Vagina (tissue), 2 donors: ENCODE data around the gene TLNRD1.

ENCODE experiments used
- POLR2A ChIP-seq, 2 donors: fragments of 450-650 bp; IDR thresholded peaks; one replicate each; pipeline ENCODE4 v1.6.1; 2017; ENCODE audit warnings: antibody characterized with exemption in 2 of 2, mild to moderate bottlenecking in 2 of 2, moderate library complexity in 2 of 2
- TF ChIP-seq, protein P1 (sequence below), 3 experiments: fragments of 450-650 bp in 2 of 3; fragments of 200-600 bp in 1 of 3; sonication (generic) in 1 of 3; IDR thresholded peaks; one replicate each; pipeline ENCODE4 v1.5.1; 2017 to 2019; ENCODE audit warnings: antibody characterized with exemption in 3 of 3, mild to moderate bottlenecking in 2 of 3, moderate library complexity in 2 of 3

DNA sequence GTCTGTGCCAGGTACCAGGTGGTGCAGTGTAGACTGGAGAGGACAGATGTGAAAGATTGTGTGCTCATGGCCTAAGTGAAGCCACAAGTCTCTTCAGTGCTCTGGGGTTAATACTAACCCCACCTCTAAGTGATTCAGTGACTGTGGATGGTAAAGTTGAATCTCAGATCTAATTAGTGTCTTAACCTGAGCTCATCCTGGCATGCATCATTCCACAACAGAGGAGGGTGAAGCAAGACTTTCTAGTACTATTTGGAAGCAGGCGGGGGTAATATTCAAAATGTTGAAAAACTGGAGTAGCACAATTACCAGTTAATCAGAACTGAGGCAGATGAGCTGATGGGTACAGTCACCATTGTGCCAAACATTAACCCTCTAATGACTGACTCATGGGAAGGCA, 8.3 kb upstream of the TLNRD1 start:
- TF ChIP-seq POLR2A (IDR thresholded peaks at IDR 0.05): no peak
- TF ChIP-seq, protein P1, sequence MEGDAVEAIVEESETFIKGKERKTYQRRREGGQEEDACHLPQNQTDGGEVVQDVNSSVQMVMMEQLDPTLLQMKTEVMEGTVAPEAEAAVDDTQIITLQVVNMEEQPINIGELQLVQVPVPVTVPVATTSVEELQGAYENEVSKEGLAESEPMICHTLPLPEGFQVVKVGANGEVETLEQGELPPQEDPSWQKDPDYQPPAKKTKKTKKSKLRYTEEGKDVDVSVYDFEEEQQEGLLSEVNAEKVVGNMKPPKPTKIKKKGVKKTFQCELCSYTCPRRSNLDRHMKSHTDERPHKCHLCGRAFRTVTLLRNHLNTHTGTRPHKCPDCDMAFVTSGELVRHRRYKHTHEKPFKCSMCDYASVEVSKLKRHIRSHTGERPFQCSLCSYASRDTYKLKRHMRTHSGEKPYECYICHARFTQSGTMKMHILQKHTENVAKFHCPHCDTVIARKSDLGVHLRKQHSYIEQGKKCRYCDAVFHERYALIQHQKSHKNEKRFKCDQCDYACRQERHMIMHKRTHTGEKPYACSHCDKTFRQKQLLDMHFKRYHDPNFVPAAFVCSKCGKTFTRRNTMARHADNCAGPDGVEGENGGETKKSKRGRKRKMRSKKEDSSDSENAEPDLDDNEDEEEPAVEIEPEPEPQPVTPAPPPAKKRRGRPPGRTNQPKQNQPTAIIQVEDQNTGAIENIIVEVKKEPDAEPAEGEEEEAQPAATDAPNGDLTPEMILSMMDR (IDR thresholded peaks at IDR 0.05): no peak
